Progenitor cell of endocrine pancreas (in vitro differentiated cells): ENCODE results near the gene LEF1. TPM values are rescaled to one million over a fixed set of nuclear protein-coding genes. Genes with fewer than 3 reads are reported as not detected.

Experiments used
- DNase-seq: peaks from one replicate; pipeline ENCODE4 v3.0.0; 2021; ENCODE audit warnings: low spot score; ENCODE audit not compliant: unreplicated experiment
- H3K27ac Mint-ChIP-seq: 2 replicates; pipeline ENCODE4 v1.8.0; 2021; ENCODE audit warnings: mild to moderate bottlenecking, moderate library complexity, mixed read lengths
- H3K27me3 Mint-ChIP-seq: 2 replicates; pipeline ENCODE4 v1.8.0; 2021; ENCODE audit warnings: mixed read lengths
- H3K36me3 Mint-ChIP-seq: 2 replicates; pipeline ENCODE4 v1.8.0; 2022; ENCODE audit warnings: mixed read lengths; ENCODE audit not compliant: insufficient read depth
- H3K4me1 Mint-ChIP-seq: 2 replicates; pipeline ENCODE4 v1.8.0; 2021; ENCODE audit warnings: low read depth, mixed read lengths
- H3K4me3 Mint-ChIP-seq: 2 replicates; pipeline ENCODE4 v1.8.0; 2021; ENCODE audit warnings: low read depth, mild to moderate bottlenecking, moderate library complexity, mixed read lengths
- H3K9me3 Mint-ChIP-seq: 2 replicates; pipeline ENCODE4 v1.8.0; 2021; ENCODE audit warnings: low read depth, mixed read lengths
- total RNA-seq: library from RNA; stranded (reverse); gene quantifications from 2 replicates; pipeline ENCODE4 v1.2.1, GENCODE V29; 2021
- TF ChIP-seq, protein P1 (sequence below): fragments of 200-600 bp; sonication (generic); IDR thresholded peaks from one replicate; pipeline ENCODE4 v1.5.0; 2021; ENCODE audit warnings: antibody characterized with exemption, mild to moderate bottlenecking; ENCODE audit not compliant: unreplicated experiment

The LEF1 gene
- total RNA-seq, 1 donor from 2014 or later = 2.1 TPM

DNA sequence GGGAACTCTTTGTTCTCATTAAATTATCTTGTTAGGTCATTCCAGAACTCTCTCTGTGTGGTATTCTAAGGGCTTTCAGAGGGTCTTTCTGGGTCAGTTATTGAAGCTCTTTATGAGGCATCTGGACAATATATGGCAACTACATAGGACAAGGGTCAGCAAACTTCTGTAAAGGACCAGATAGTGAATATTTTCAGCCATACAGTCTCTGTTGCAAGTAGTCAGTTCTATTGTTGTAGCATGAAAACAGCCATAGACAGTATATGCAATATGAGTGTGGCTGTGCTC lies 143.9 kb downstream of the LEF1 start:
- H3K27ac Mint-ChIP-seq = no peak overlapping the region
- H3K36me3 Mint-ChIP-seq = peaks cover 15% of the 10 kb centered on the region

DNA sequence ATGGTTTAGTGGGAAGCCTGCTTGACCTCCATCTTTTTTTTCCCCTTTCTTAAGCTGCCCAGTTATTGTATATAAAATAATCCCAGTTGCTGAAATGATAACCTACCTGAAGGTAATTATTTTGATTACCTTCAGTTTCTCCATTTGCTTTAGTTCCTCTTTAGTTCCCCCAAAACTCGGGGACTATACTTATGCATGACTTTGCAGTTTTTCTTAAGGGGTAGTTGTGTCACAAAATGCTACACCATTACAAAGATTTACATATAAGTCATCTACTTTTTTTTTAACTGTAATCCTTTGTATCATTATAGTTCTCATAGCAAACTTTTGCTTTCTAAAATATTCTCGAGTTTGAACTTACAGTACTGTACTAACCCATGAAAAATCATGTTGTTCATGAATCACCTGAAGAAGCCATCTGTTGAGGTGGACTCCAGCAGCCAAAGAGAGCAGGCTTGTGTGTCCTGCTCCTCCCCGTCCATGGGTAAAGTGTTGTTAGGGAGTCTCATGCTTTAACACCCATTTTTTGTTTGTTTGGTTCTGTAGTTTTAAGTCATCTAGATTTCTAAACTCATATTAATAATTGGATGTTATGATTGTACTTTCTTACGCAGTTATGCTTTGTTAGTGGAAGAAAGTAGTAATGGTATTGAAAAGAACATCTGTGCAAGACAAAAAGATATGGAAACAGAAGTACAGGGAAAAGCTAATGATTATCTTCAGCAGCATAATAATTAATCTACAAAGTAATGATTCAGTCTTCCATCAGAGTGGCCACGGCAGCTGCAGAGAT lies 144.5 kb downstream of the LEF1 start:
- Mint-ChIP-seq H3K4me1 (no peaks in the 10 kb centered on the region), H3K27ac (no peak overlapping the region), H3K4me3 (no peak overlapping the region), H3K27me3 (no peaks in the 10 kb centered on the region), H3K9me3 (no peaks in the 10 kb centered on the region), H3K36me3 (peaks cover 15% of the 10 kb centered on the region)
- no peak for DNase-seq
- TF ChIP-seq, protein P1, sequence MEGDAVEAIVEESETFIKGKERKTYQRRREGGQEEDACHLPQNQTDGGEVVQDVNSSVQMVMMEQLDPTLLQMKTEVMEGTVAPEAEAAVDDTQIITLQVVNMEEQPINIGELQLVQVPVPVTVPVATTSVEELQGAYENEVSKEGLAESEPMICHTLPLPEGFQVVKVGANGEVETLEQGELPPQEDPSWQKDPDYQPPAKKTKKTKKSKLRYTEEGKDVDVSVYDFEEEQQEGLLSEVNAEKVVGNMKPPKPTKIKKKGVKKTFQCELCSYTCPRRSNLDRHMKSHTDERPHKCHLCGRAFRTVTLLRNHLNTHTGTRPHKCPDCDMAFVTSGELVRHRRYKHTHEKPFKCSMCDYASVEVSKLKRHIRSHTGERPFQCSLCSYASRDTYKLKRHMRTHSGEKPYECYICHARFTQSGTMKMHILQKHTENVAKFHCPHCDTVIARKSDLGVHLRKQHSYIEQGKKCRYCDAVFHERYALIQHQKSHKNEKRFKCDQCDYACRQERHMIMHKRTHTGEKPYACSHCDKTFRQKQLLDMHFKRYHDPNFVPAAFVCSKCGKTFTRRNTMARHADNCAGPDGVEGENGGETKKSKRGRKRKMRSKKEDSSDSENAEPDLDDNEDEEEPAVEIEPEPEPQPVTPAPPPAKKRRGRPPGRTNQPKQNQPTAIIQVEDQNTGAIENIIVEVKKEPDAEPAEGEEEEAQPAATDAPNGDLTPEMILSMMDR = no peak

More for the DNA sequence above, 143.9 kb downstream of the LEF1 start:
- DNase-seq = no peak
- Mint-ChIP-seq H3K4me1 (no peaks in the 10 kb centered on the region), H3K27me3 (no peaks in the 10 kb centered on the region), H3K9me3 (no peaks in the 10 kb centered on the region), H3K4me3 (no peak overlapping the region)
- TF ChIP-seq, protein P1 = no peak

DNA sequence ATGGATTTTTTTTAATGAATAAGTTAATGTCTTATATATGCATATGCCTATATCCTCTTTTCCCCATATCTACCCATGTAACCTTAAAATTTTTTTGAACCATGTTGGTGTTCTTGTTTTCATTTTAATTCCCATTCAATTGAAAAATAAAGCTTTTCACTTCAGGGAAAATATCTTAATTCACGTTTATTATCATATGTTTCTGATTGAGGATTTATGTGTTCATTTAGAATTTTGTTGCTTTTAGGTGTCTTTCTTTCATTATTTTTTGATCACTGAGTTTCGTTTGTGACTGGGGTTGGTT lies 149.9 kb downstream of the LEF1 start:
- no peaks in the 10 kb centered on the region for H3K4me1 Mint-ChIP-seq
- no peaks in the 10 kb centered on the region for H3K9me3 Mint-ChIP-seq
- DNase-seq = no peak
- TF ChIP-seq, protein P1 = no peak
- no peaks in the 10 kb centered on the region for H3K27me3 Mint-ChIP-seq
- H3K27ac Mint-ChIP-seq = no peak overlapping the region
- peaks cover 12% of the 10 kb centered on the region for H3K36me3 Mint-ChIP-seq
- H3K4me3 Mint-ChIP-seq = no peak overlapping the region

DNA sequence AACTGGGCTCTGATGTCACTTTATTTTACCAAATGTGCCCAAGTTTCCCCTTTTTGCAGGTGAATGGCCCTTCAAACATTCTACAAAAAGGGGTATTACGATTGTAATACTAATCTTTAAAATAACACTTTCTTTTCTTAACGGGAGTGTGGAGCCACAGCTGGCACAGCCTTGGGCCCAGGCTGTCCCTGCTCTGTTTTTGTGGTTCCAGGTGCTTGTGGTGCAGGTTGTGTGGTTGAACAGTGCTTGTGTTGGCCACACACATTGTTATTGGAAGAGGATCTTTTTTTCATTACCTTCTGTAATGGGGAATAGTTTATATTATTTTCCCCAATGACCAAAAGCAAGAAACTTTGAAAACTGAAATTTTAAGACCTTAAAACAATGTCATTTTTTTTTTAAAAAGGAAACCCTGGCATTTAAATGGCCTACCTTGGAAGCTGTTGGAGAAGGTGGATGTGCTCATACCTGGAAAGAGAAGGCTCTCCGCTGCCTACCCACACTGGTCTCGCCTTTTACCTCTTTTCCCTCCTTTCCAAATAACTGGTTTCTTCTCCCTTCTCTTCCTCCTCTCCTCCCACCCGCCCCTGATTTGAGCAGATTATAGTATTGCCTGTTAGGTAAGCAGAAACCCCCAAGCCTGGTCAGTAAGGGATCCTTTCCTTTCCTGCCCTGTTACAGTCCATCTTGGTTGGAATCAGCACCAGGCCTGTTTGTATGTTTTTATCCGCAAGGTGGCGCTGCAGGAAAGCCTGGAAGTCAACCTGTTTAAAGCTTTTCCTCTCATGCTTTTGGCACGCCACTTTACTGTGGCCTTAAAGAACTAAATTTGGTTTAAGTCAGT lies 150.5 kb downstream of the LEF1 start:
- Mint-ChIP-seq H3K4me3 (no peak overlapping the region), H3K36me3 (peaks cover 10% of the 10 kb centered on the region), H3K9me3 (no peaks in the 10 kb centered on the region), H3K4me1 (no peaks in the 10 kb centered on the region), H3K27ac (no peak overlapping the region), H3K27me3 (no peaks in the 10 kb centered on the region)
- peak; percentile 77 for DNase-seq
- TF ChIP-seq, protein P1 = peak; percentile 93

DNA sequence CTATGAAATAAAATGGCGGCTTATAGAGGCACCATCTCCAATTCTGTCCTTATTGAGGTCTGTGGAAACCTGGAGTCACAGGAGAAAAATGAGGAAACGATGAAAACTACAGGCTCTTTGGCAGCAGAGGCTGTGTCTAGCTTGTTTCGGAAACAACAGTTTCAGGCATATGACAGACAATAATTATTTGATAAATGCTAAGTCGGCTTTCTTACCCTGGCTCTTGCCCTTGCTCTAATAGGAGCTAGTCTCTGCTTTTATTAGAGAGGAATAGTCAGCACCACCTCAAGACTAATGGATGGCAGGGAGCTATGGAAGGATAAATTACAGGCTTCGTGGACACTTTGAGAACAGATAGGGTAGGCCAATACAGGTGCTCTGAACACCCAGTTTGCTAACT lies 154.8 kb downstream of the LEF1 start:
- TF ChIP-seq, protein P1 = no peak
- H3K4me3 Mint-ChIP-seq = no peak overlapping the region
- no peak overlapping the region for H3K27ac Mint-ChIP-seq
- no peak for DNase-seq
- H3K27me3 Mint-ChIP-seq = no peaks in the 10 kb centered on the region
- no peaks in the 10 kb centered on the region for H3K4me1 Mint-ChIP-seq
- peaks cover 4% of the 10 kb centered on the region for H3K9me3 Mint-ChIP-seq
- H3K36me3 Mint-ChIP-seq = peaks cover 31% of the 10 kb centered on the region
